ENCODE measurements around the gene OXTR. TPM values are rescaled to one million over a fixed set of nuclear protein-coding genes. Genes with fewer than 3 reads are reported as not detected.

OXTR gene
- total RNA-seq, 3 donors from 2014 or later = 0.32 to 250 (median 105) TPM

- intact Hi-C loops (cut with DNase I; ENCODE audit: low total_unique reads) = no loop called here
- H3K27ac ChIP-seq = peak overlapping the region; percentile 68 to 86
- H3K9me3 ChIP-seq = no peaks in the 10 kb centered on the region
- no peak overlapping the region for H3K4me3 ChIP-seq
- H3K4me1 ChIP-seq = no peaks in the 10 kb centered on the region
- H3K36me3 ChIP-seq = no peaks in the 10 kb centered on the region
- no peaks in the 10 kb centered on the region for H3K27me3 ChIP-seq
- no peak for TF ChIP-seq CTCF (IDR thresholded peaks at IDR 0.05)
- TF ChIP-seq POLR2A (IDR thresholded peaks at IDR 0.05) = no peak
- TF ChIP-seq POLR2AphosphoS5 (IDR thresholded peaks at IDR 0.05) = no peak
- DNase-seq (ENCODE audit: low spot score in 2 of 2) = no peak
Observed at GRCh38 chr3:8777201-8777977, 8.0 kb upstream of the OXTR start.

GRCh38 chr3:8776406-8776805, 7.0 kb upstream of the OXTR start:
- DNase-seq (ENCODE audit: low spot score in 2 of 2) = peak in 1 of 2 donors; percentile 76
- intact Hi-C loops (cut with DNase I; ENCODE audit: low total_unique reads) = no loop called here
- TF ChIP-seq CTCF (IDR thresholded peaks at IDR 0.05) = no peak
- no peak for TF ChIP-seq POLR2A (IDR thresholded peaks at IDR 0.05)
- no peak for TF ChIP-seq POLR2AphosphoS5 (IDR thresholded peaks at IDR 0.05)
- Histone ChIP-seq H3K27me3 (no peaks in the 10 kb centered on the region), H3K36me3 (no peaks in the 10 kb centered on the region), H3K4me3 (no peak overlapping the region), H3K9me3 (no peaks in the 10 kb centered on the region), H3K4me1 (no peaks in the 10 kb centered on the region), H3K27ac (peak overlapping the region; percentile 79 to 87)

GRCh38 chr3:8775602-8776001, 6.2 kb upstream of the OXTR start:
- Histone ChIP-seq H3K9me3 (no peaks in the 10 kb centered on the region), H3K27ac (peak overlapping the region; percentile 79 to 87), H3K36me3 (no peaks in the 10 kb centered on the region), H3K4me3 (peak overlapping the region in 1 of 3 donors; percentile 11), H3K27me3 (no peaks in the 10 kb centered on the region), H3K4me1 (no peaks in the 10 kb centered on the region)
- TF ChIP-seq CTCF (IDR thresholded peaks at IDR 0.05) (no peak), POLR2AphosphoS5 (IDR thresholded peaks at IDR 0.05) (no peak), POLR2A (IDR thresholded peaks at IDR 0.05) (no peak)
- intact Hi-C loops (cut with DNase I; ENCODE audit: low total_unique reads) = no loop called here
- DNase-seq (ENCODE audit: low spot score in 2 of 2) = no peak

- no peak for TF ChIP-seq POLR2A (IDR thresholded peaks at IDR 0.05)
- TF ChIP-seq POLR2AphosphoS5 (IDR thresholded peaks at IDR 0.05) = no peak
- no peak for TF ChIP-seq CTCF (IDR thresholded peaks at IDR 0.05)
- H3K4me1 ChIP-seq = no peaks in the 10 kb centered on the region
- H3K4me3 ChIP-seq = no peak overlapping the region
- no peaks in the 10 kb centered on the region for H3K9me3 ChIP-seq
- H3K36me3 ChIP-seq = no peaks in the 10 kb centered on the region
- intact Hi-C loops (cut with DNase I; ENCODE audit: low total_unique reads) = no loop called here
- no peak for DNase-seq (ENCODE audit: low spot score in 2 of 2)
- H3K27me3 ChIP-seq = no peaks in the 10 kb centered on the region
- H3K27ac ChIP-seq = peak overlapping the region; percentile 79 to 87
Observed at GRCh38 chr3:8775181-8775580, 5.8 kb upstream of the OXTR start.

- Histone ChIP-seq H3K36me3 (no peaks in the 10 kb centered on the region), H3K4me3 (no peak overlapping the region), H3K9me3 (no peaks in the 10 kb centered on the region), H3K27ac (peak overlapping the region; percentile 79 to 87), H3K4me1 (peaks cover 0 to 3% of the 10 kb centered on the region in 2 donors), H3K27me3 (peaks cover 3 to 9% of the 10 kb centered on the region in 2 donors)
- intact Hi-C loops (cut with DNase I; ENCODE audit: low total_unique reads) = no loop called here
- DNase-seq (ENCODE audit: low spot score in 2 of 2) = peak in 1 of 2 donors; percentile 89
- TF ChIP-seq POLR2AphosphoS5 (IDR thresholded peaks at IDR 0.05) (peak in 2 of 3 donors; percentile 36 to 39), POLR2A (IDR thresholded peaks at IDR 0.05) (no peak)
Observed at GRCh38 chr3:8773941-8774542, 4.6 kb upstream of the OXTR start.
